GM19438 (cell line): ENCODE data around the gene GINM1.

Experiments used
- ATAC-seq: cut with Tn5 transposase; IDR thresholded peaks from one replicate; pipeline ENCODE4 v1.9.1; 2021; ENCODE audit warnings: low read depth; ENCODE audit not compliant: unreplicated experiment

GINM1 gene, protein sequence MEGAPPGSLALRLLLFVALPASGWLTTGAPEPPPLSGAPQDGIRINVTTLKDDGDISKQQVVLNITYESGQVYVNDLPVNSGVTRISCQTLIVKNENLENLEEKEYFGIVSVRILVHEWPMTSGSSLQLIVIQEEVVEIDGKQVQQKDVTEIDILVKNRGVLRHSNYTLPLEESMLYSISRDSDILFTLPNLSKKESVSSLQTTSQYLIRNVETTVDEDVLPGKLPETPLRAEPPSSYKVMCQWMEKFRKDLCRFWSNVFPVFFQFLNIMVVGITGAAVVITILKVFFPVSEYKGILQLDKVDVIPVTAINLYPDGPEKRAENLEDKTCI

GRCh38 chr6:149565527-149566409, at the start of gene GINM1:
TSS of gene GINM1 (plus strand) at chr6:149566375. CDS start at chr6:149566415, 40 bp downstream.
- peak; percentile 79 for ATAC-seq

DNA sequence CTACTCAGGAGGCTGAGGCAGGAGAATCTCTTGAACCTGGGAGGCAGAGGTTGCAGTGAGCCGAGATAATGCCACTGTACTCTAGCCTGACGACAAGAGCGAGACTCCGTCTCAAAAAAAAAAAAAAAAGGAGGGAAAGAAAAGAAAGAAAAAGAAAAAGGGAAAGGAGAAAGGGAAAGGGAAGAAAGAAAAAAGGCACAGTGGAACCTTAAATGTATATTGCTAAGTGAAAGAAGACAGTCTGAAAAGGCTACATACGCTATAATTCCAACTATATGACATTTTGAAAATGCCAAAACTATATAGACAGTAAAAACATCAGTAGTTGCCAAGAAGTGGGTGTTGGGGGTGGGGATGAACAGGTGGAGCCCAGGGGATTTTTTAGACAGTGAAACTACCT, 36.5 kb upstream of the GINM1 start:
- no peak for ATAC-seq

DNA sequence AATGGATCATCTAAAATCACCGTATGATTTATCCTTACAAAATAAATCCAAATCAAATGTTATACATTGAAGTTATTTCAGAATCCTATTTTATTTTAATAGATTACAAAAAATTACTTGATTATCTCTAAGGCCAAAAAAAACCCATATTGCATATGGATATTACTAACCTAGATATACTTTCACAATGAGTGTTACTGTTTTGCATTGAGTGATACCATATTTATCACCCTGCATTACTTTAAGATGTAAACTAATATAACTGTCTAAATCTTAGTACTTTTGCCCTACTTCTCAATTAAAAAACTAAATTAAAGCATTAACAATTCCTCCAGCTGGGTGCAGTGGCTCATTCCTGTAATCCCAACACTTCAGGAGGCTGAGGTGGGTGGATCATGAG, 31.4 kb upstream of the GINM1 start:
- ATAC-seq = no peak

- no peak for ATAC-seq
Observed at GRCh38 chr6:149541139-149541538, 25.0 kb upstream of the GINM1 start.

- ATAC-seq = no peak
Observed at GRCh38 chr6:149544646-149545257, 21.4 kb upstream of the GINM1 start.

DNA sequence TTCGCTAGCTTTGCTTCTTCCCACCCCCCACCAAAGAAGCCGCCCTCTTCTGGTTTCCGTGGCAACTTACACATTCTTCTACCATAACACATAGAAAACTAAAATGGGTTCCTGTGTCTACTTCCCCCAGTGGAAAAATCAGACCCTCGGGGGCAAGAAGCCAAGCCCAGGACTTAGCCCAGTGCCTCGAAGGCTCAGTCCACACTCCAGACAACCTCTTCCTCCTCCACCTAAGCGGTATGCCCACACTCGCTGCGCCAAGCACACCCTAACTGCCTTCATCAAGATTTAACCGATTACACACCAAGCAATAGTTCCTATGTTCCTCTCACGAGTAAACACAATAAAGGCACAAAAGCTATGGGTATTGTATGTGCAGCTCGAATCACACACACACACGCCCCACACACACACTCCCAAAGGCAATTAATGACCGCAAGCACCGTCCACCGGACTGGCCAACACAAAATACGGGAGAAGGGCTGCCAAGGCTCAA, 20.9 kb upstream of the GINM1 start:
- peak; percentile 19 for ATAC-seq

DNA sequence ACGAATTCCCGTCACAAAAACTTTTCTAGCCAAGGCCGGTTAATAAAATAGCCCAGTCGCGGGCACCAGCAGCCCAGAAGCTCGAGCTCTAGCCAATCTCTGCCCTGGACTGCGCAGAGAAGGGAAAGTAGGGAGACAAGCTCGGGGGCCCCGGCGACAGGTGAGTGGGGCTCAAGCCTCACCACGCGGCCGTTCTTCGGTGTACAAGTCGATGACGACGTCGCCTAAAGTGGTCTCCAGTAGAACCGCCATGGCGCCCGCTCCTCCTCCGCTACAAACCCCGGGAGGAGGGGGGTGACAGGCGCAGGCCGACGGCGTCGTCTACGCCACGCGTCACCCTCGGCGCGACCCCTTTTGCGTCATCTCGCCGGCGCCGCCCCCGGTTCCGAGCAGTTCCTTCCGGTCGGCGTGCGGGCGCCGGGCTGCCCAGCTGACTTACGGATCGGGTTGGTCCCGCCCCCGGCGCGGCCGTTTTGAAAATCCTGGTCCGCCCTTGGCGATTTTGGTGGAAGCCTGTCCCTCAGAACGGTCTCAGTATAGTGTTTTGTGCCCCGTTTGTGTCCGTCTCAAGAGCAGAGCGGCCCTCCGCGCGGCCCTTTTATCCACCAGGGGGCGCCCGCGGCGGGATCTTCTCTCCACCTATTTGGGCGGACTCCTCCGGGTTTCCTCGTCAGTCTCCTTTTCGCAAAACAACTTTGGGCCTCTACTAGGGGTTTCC, 20.3 kb upstream of the GINM1 start, which contains the start of gene PPIL4:
TSS of gene PPIL4 (minus strand) at position 290 of the 718 bp plus-strand sequence. CDS start at position 252, 38 bp downstream.
- ATAC-seq = peak; percentile 90

DNA sequence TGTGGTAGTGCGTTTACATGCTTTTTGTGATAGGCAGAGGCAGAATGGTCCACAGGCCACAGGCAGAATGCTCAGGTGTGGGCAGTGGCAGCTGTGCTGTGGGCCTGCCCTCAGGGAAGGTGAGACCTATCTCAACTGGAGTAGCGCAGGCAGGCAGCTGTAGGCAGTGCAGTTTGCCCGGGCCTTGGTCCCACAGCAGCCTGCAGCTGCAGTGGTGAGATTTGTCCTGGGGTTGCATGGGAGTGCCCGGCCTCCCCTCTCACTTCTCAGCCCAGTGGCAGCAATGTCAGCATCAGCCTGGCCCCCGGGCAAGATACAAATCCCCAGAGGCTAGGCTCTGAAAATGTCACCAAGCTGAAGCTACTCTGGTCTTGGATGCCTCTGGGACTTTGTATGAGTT, 14.3 kb upstream of the GINM1 start:
- ATAC-seq = no peak

GRCh38 chr6:149558029-149558428, 8.1 kb upstream of the GINM1 start:
- ATAC-seq = no peak

- ATAC-seq = no peak
Observed at GRCh38 chr6:149559389-149559788, 6.8 kb upstream of the GINM1 start.

DNA sequence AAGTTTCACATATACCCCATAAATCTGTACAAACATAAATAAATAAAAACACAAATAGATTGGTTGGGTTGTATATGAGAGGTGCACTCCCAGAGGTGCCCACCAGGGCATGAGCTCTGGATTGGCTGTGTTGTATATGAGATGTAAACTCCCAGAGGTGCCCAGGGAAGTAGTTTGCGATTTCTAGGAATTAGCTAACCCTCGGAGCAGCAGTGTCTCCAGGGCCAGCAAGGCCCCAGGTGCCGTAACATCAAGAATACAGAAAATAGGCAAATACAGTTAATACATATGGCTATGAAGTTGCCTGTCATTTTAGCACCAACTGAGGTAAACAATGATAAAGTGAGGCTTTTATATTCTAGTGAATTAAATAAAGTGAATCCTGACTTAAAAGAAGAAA, 5.4 kb upstream of the GINM1 start:
- ATAC-seq = no peak

DNA sequence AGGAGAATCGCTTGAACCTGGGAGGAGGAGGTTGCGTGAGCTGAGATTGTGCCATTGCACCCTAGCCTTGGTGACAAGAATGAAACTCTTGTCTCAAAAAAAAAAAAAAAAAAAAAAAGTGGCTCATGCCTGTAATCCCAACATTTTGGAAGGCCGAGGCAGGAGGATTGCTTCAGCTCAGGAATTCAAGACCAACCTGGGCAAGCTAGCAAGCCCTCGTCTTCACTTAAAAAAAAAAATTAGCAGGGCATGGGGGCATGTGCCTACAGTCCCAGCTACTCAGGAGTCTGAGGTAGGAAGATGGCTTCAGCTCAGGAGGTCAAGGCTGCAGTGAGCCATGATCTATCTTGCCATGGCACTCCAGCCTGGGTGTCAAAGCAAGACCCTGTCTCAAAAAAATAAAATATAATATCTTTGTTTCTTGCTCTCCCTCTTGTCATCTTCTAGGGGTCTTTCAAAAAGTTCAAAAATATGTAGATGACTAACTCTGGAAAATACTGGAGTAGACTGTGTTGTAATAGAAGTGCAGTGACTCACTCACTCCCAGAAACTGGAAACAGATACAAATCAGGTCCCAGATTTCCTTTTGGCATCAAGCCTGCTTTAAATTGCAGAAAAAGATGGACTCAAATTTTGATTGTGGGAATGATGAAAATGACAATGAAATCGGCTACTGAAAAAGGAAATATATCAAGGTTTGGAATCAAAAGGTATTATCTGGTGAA, 2.8 kb upstream of the GINM1 start:
- ATAC-seq = no peak

DNA sequence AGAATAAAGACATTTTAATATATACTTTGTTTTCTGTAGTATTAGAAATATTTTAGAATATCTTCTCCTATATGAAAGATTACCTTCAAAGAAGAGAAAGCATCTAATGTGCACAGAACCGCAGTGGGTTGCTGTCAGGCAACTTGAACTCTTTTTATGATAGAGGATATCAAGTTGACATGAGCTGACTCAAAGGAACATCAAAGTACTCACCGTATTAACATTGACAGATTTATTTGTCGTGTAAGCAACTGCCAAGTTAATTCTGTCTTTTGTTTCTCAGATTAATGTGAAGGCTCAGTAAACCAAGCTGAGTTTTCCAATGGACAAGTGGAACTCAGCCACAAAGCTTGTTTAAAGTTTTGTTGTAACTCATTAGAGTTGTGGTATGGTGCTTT, 2.2 kb upstream of the GINM1 start:
- no peak for ATAC-seq

GRCh38 chr6:149566410-149567193, 427 bp downstream of the GINM1 start:
- ATAC-seq = peak; percentile 34

GRCh38 chr6:149567194-149567586, 1.0 kb downstream of the GINM1 start:
- no peak for ATAC-seq

DNA sequence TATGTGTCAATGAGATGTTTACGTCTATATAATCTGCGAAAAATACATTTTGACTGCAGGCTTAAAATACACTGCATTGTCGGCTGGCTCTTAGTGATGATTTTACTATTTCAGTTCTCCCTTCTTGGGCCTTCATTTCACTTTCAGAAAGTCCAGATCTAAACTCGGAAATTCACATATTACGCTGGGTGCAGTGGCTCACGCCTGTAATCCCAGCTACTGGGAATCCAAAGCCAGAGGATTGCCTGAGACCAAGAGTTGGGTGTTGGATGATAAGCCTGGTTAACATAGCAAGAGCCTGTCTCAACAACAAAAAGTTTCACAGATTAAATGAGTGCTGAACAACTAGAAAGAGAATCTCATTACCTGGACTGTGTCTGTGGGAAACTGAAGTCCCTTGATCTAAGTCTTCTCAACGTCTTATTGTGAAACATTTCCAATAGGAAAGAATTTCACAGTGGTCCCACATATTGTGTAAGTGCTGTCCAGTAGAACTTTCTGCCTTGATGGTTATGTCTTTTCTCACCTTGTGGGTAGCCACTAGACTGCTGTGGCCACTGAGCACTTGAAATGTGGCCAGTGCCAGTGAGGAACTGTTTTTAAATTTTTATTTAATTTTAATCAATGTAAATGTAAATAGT, 1.9 kb downstream of the GINM1 start:
- ATAC-seq = no peak

- no peak for ATAC-seq
Observed at GRCh38 chr6:149580880-149581279, 14.7 kb downstream of the GINM1 start.

- ATAC-seq = no peak
Observed at GRCh38 chr6:149581349-149581748, 15.2 kb downstream of the GINM1 start.

DNA sequence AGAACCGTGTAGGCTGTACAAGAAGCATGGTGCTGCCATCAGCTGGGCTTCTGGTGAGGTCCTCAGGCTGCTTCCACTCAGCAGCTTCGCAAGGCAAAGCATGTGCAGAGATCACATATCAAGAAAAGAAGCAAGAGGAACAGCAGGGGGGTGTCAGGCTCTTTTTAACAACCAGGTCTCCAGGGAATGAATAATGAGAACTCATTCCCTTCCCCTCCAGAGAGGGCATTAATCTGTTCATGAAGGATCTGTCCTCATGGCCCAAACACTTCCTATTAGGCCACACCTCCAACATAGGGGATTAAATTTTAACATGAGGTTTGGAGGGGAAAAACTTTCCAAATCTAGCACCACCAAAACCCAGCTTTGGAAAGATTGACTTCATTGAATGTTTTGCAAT, 20.0 kb downstream of the GINM1 start:
- ATAC-seq = no peak
